HPDE6-E6E7 (cell line): ENCODE data around the gene PAFAH1B2.
"Not testable (repeated sequence)": the region's sequence is repeated elsewhere in the genome, so short reads cannot be mapped to it uniquely, and the experiment has no call there.

Experiments used
- DNase-seq: peaks from one replicate; pipeline ENCODE4 v3.0.0; 2011; ENCODE audit warnings: missing footprints; ENCODE audit errors: extremely low spot score

Gene PAFAH1B2

DNA sequence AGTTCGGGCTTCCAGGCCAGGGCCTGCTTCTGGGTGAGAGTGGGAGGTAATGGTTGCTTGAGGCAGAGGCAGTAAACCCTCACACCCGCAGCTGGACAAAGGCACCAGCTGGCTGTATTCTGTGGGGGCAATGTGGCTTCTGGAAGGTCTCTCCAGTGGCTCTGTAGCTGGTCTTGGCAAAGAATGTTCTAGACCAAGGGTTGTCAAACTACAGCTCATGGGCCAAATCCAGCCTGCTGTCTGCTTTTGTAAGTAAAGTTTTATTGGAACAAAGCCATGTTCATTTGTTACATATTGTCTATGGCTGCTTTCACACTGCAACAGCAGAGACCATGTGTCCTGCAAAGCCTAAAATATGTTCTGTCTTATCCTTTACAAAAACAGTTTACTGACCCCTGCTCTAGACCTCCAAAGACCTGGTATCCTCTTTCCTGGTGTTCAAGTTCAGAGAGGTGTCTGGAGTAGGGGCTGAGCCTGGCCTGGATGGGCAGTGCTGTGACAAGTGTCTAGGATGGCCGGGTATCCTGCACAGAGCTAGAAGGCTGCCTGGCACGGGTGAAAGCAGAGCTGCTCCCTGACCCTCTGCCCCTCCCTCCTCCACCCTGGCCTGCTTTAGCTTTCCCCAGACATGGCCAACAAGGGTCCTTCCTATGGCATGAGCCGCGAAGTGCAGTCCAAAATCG is 58.4 kb downstream of the PAFAH1B2 start:
- no peak for DNase-seq

DNA sequence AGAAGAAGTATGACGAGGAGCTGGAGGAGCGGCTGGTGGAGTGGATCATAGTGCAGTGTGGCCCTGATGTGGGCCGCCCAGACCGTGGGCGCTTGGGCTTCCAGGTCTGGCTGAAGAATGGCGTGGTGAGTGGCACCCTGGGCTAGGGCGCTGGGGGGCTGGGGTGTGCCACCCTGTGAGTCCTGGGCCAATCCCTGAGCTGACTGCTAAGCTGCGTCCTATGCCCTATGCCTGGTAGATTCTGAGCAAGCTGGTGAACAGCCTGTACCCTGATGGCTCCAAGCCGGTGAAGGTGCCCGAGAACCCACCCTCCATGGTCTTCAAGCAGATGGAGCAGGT is 59.0 kb downstream of the PAFAH1B2 start:
- no peak for DNase-seq

DNA sequence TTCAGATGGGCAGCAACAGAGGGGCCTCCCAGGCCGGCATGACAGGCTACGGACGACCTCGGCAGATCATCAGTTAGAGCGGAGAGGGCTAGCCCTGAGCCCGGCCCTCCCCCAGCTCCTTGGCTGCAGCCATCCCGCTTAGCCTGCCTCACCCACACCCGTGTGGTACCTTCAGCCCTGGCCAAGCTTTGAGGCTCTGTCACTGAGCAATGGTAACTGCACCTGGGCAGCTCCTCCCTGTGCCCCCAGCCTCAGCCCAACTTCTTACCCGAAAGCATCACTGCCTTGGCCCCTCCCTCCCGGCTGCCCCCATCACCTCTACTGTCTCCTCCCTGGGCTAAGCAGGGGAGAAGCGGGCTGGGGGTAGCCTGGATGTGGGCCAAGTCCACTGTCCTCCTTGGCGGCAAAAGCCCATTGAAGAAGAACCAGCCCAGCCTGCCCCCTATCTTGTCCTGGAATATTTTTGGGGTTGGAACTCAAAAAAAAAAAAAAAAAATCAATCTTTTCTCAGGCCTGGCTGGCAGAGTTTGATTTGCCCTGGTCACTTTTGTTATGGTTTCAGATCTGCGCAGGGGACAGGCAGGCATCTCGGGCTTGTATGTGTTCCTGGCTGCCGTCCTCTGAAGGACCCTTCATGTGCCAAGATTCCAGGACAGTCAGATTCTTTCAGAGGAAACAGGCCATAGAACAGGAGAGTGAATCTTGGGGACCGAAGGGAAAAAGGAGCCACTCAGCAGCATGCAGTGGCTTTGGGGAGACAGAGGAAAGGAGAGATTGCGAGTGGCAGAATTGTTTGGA is 60.4 kb downstream of the PAFAH1B2 start:
- no peak for DNase-seq

DNA sequence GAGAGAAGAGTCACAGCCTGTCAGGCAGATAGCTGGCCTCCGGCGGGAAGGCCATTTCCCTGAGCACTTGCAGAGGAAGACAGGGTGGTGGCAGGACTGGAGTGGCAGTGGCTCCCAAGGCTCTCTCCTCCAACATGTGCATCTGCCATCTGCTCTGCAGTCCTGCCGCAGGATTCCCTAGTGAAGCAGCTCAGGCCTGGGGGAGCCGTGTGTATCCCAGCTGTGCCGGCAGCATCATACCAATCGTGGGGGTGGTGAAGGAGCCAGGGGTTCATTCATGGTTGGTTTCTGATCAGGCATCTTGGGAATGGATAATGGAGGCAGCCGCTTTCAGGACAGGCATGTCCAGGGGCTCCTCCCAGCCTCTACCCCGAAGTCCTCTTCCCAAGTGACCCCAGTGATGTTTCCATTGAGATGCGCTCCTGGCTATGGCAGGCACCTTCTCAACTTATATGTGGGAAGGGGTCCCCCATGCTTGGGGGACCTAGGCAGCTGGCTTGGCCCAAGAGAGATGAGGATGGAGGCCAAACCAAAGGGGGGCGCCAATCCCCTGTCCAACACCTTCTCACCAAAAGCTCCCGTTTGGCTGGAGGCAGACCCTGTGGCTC is 61.2 kb downstream of the PAFAH1B2 start:
- no peak for DNase-seq

DNA sequence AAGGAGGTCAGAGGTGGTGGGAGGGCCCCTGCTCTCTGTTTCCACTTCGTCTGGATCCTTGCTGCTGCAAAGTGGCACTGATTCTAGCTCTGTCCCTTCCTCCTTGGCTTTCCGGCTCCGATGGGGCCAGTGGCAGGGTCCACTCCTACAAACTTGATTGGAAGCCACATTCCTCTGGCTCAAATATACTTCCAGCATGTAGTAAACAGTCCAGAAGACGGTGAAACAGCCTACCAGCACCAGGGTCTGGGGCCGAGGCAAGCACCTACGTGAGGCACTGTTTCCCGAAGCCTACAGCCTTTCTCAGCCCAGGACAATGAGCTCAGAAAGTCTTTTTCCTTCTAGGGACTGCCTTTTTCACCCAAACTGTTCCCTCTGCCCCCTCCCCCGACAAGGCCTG is 62.0 kb downstream of the PAFAH1B2 start:
- DNase-seq: not testable (repeated sequence)

DNA sequence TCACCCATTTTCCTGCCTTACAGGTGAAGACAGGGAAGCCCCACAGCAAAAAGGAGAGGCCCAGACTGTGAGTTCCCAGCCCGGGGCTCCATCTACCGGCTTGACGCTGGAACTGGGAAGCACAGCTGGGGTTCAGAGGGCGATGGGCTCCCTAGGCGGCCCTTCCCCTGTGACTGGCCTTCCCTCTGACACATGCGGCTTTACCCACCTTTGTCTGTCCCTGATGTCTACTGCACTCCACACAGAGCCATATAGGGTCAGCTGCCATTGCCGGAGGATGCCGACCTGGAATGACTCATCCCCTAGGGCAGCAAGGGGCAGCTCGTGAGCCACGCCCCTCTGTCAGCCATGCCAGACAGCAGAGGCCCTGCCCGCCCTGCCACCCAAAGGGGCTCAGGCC is 62.8 kb downstream of the PAFAH1B2 start:
- not testable (repeated sequence) for DNase-seq

DNA sequence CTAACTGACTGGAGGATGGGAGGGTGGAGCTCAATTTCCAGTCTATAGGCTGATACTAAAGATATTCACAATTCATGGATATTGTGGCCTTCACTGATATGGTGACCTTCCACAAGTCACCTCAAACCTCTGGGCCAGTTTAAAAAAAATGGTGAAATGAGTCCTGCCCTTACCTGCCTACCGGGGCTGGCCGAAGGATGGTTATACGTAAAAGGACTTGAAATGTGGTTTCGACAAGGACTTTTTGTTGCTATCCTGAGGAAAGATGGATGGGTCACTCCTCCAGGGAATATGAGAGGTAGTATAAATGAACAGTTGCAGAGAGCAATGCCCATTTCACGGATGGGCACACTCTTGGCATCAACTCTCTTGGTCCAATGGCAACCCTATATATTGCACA is 63.4 kb downstream of the PAFAH1B2 start:
- DNase-seq: not testable (repeated sequence)

DNA sequence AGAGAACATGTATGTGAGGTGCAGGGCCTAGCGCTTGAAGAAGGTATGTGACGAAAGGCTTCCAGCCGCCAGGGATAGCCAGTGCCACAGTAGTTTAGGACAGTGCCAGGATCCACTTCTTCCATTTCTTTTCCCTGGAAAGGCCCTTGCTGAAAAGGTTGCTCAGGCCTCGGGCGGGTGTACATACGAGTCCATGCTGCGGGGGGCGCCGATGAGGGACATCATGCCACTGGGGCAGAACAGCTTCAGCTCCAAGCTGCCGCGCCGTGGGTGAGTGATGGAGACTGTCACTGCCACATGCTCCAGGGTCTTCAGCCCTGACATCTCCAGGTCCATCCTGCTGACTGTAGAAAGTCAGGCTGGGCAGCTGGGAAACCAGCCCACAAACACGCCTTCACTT is 64.6 kb downstream of the PAFAH1B2 start:
- DNase-seq: not testable (repeated sequence)

DNA sequence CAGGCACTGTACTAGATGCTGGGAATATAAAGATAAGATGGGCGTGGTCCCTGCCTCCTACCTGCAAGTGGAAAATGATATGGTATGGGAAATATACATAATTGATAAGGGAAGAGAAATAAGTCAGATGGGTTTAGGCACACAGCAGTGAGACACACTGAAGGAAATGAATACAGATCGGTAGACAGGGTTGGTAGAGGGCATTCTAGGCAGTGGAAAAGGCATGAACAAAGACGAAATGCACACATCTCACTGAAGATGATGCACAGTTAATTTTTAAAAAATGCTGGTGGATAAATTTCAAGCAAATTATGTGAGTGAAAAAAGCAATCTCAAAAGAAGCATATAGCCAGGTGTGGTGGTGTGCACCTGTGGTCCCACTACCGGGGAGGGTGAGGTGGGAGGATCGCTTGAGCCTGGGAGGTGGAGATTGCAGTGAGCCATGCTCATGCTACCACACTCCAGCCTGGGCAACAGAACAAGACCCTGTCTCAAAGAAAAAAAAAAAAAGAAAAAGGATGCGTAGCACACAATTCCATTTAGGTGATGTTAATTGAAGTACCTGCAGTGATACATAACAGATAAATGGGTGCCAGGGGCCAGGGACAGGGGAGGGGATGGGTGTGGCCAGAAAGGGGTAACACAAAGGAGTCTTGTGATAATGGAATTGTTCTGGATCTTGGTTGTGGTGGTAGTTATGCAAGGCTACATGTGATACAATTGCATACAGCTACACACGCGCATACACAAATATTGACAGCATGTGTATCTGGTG is 65.5 kb downstream of the PAFAH1B2 start:
- DNase-seq: not testable (repeated sequence)

DNA sequence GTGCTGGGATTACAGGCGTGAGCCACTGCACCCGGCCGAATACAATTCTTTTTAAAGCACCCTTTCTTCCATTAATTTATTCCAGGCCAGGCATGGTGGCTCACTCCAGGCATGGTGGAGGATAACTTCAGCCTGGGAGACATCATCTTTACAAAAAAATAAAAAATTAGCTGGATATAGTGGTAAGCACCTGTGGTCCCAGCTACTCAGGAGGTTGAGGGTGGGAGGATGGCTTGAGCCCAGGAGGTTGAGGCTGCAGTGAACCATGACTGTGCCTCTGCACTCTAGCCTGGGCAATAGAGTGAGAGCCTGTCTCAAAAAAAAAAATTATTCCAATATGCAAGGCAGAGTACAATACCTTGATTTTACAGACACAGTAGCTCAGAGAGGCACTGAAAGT is 66.5 kb downstream of the PAFAH1B2 start:
- no peak for DNase-seq

DNA sequence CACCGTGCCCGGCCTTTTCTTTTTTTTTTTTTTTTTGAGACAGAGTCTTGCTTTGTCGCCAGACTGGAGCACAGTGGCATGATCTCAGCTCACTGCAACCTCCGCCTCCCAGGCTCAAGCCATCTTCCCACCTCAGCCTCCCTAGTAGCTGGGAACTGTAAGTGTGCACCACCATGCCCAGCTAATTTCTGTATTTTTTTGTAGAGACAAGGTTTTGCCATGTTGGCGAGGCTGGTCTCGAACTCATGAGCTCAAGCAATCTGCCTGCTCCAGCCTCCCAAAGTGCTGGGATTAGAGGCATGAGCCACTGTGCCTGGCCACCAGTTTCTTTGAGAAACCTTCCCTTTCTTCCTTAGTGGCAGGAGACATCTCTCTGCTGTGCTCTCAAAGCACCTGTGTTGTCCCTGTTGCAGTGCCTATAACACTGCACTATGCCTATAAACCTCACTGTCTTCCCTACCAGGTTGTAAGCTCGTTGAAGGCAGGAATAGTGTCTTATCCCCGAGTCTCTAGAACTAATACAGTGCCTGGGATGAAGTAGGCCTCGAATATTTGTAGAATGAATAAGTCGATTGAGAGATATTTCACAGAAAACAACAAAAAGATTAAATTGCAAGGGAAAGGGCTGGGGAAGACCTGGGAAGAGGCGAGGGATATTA is 68.7 kb downstream of the PAFAH1B2 start:
- no peak for DNase-seq

DNA sequence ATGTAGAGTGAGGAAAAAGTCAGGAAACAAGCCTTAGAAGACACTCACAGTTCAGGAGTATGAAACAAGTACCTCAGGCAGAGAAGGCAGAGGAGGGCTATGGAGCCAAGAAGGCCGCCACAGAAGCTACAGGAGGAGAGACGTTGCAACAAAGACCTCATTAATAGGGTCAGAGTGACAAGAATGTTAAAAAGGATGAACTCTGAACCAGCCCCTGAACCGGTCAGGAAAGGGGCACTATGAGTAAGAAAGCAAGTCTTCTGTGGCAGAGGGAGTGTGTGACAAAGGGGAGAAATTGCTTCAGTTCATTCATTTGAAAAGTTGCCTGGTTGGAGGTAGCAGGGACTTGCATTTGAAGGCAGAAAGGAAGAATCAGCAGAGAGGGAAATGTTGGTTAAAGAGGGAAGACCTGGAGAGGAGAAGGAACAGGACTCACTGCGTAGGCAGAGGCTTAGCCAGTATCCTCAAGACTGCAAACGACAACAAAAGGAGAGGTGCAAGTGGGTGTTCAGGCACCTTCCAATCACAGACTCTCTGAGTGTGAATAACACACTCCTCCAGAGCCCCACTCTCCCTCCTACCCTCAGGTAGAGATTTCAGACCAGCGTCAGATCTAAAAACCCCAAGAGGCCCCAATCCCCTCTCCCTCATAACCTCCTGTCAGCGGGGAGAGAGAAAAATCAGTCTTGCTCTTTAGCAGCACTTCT is 70.5 kb downstream of the PAFAH1B2 start:
- DNase-seq: no peak

DNA sequence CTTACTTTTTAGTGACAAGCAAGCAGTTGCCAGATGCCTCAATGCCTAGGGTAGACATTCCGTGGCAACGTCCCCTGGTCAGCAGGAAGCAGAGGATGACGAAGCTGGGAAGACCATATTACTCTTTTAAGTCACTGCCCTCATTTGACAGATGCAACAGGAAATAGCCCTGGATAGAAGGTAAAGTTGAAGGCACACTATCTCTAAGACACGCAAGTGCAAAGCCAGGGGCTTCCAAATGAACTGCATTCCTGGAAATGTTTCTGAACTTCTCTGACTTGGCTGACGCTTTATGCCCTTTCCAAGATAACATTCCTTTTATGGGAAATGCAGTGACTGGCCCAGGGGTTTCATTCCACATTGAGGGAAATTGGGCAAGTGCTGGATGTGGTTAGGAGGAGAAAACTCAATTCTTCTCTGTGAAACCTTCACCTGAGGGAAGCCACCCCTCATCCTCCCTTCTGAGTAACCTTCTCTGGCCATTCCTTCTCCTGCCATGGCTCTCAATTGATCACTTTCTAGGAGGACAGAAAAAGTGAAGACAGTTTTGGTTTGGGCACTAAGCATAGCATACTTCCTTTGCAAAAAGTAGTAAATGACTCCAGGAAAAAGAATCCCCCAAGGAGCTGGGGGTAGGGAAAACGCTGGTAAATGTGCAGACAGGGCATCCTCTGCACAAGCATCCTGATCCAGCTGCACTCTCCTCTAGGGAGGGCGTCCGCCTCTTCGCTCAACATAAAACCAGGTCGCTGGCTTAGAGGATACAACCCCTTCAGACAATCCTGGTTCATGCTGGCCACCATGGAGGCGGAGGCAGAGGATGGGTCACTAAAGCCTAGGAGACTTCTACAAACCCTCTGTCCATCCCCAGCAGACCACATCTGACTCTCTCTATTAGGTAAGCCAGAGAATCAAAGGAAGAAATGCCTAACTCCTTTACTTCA is 73.3 kb downstream of the PAFAH1B2 start:
- DNase-seq: no peak

DNA sequence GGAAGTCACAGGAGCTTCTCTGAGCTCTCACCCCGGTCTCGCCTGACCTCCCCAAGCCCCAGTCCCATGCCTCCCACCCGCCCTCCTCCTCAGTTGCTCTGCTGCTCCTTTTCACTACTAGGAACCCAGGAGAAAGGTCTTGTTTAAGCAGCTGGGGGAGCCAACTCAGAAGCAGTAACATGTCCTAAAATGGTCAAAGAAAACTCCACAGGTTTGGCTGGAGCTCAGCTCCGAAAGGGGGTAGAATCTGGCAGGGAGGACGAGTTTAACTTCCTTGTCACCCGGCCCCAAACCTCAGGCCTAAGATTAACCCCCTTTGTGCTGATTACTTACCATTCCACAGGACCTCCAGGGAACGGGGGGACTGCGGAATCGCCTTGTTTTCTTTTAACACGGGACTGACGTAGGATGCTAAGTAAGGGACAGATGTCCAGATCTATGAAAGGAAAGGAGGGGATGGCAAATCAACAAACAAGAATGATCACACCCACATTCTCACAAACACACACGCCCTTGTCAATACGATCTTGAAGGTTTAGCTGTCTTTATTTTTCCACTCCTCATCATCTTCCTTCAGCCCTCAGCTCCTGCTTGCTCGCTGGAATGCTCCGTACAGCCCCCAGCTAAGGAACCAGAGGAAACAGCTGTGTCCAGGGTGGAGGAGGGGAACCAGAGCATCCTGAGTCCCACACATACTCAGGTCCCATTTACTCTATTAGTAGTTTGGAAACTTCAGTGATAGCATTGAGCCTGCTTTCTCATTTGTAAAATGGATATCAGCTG is 74.2 kb downstream of the PAFAH1B2 start:
- DNase-seq: no peak

DNA sequence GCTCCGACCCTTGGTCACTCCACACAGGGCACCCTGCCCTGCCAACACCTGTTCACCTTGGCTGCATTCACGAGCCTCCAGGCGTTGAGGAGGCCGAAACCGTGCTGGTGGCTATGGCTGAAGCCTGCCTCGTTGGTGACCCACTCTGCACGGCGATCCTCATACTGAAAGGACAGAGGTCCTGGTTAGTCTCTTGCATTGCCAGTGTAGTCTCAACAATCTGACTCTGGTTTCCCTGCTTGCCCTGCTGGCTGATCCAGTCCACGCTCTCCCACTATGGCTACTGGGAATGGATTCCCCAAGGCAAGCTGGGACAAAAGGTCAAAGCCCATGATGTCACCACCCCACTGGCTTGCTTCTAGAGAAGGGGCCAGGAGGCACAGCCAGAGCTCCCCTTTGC is 74.9 kb downstream of the PAFAH1B2 start:
- DNase-seq: no peak

DNA sequence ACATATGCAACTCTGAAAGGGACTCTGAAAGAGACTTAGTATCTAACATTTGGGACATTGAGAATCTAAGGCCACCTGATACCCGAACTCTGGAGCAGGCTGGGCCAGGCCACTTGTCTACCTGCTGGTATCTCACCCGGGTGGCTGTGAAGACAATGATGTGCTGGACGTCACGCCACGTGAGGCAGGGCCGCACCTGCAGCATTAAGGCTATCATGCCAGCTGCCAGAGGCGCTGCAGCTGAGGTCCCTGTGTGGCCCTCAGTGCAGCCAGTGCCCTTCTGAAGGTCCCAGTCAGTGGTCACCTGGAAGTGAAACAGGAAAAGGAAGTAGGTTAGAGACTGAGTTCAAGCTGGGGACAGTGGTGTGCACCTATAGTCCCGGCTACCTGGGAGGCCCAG is 75.4 kb downstream of the PAFAH1B2 start:
- no peak for DNase-seq

DNA sequence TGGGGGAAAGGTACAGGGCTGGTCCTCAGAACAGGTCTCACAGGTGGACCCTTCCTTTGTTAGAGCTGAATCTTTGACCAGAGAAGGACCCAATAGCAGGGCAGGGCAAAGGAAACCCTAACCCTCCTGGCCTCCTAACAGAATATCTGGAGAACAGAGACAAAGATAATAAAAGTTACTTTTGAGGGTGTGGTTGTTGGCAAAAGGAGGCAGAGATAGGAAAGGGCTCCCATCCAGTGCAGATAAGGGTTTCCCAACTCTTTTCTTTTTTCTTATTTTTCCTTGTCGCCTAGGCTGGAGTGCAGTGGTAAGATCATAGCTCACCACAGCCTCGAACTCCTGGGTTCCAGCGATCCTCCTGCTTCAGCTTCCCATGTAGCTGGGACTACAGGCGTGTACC is 75.9 kb downstream of the PAFAH1B2 start:
- DNase-seq: no peak

DNA sequence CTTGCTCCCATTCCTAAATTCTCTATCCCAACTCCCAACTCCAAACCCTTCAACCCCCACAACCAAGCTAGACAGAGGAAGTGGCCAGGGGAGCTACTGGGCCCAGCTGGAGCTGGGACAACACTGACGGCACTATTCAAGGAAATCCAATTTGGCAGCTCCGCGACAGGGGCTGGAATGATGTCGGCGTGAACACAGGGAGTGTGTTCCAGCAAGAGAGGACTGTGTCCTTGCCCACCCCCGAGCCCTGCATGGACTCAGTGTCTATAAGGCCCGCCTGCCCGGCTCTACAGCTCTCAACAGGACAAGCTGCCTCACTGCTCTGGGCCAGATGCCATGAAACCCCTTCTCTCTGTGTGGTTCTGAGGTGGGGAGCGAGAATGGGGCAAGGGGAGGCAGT is 76.5 kb downstream of the PAFAH1B2 start:
- DNase-seq: no peak
